DMS114 treated with DMSO at 0.1 percent for 48 hours (cell line): ENCODE results near the gene CANX.
"Not testable (repeated sequence)": the region's sequence is repeated elsewhere in the genome, so short reads cannot be mapped to it uniquely, and the experiment has no call there.

Experiments
- DNase-seq: peaks from one replicate; lab custom pipeline; 2025; ENCODE audit not compliant: unreplicated experiment; lab: John Stamatoyannopoulos, UW

CANX gene

DNA sequence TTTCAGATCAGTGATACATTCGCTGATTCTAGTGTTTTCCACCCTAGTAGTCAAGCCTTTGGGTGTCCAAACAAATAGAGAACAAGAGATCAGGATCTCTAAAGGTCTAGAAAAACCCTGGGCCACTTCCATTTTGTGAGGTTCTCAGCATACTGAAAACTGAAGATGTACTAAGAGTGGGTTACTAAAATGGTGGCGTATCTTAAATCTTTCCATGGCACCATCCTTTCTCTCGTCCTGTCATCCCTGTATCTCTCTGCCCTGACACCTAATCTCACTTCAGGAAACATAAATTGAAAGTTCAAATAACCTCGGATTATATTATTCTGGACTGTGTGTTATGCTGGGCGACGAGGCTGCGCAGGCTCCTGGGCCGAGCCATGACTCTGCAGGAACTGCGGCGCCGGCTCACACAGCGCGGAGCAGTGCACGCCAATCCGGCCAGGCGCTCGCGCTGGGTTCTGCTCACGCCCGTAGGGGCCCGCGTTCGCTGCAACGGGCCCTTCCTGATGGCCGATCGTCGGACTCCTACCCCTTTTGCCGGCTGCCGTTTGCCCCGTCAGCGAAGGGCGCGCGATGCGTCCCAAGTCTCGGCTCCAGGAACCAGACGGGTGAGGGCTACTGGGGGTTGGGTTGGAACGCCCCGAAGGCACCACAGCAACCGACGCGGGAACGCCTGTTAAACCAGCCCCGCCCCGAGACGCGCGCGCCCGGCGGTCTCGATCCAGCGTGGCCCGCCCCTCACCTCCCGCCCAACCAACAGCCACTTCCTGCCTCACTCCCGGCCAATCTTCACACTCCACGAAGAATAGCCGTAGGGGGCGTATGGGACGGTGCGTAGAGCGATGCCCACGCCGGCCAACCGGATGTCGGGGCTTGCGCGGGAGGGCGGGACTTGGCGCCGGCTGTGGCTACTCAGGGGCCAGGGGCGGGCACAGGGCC lies 503 bp upstream of the CANX start:
- DNase-seq: peak; percentile 98

DNA sequence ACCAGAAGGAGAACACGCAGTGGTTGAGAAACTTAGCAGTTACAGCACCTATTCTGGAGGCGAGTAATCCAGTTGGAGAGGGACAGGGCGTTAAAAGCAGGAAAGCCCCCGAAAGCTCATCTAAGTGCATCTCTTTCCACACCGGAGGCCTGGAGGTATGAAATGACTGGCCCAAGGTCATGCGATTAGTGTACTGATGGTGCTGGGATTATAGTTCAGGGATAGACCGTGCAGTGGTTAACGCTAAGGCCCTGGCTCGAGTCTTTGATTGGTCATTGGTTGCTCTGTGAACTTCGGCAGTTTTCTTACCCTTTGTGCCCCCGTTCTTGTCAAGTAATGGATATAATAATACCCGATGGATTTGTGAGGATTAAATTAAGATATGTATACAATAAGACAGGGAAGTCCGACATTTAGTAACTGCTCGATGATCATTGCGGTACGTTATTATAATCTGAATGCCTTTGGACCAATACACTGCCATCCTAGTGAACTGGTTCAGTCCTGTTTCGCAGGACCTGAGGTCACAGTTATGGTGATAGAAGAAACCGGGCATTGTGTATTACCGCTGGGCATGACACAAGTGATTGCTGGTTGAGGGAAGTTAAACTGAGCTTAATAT lies 960 bp downstream of the CANX start:
- peak; percentile 17 for DNase-seq

DNA sequence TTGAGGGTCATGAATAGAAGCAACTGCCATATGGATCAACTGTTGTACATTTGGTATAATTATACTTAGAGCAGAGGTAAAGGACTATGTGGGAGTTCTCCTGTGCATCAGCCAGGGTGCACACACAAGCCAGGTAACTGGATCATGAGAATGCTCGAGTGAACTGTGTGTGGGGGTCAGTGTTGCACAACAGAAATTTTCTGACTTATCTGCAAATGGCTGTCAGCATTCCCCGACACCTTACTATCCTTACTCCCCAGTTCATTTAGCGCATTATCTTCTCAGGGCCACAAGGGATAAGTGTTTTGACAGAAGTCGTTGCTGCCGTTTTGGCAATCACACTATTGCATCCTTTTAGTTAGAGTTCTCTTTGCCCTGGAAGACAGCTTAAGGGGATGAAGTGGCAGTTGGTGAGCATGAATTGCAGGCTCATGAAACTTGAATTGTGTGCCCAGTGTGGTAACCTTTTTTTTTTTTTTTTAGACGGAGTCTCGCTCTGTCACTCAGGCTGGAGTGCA lies 1.7 kb downstream of the CANX start:
- no peak for DNase-seq

GRCh38 chr5:179716286-179716685 lies 17.5 kb downstream of the CANX start:
- DNase-seq: no peak

DNA sequence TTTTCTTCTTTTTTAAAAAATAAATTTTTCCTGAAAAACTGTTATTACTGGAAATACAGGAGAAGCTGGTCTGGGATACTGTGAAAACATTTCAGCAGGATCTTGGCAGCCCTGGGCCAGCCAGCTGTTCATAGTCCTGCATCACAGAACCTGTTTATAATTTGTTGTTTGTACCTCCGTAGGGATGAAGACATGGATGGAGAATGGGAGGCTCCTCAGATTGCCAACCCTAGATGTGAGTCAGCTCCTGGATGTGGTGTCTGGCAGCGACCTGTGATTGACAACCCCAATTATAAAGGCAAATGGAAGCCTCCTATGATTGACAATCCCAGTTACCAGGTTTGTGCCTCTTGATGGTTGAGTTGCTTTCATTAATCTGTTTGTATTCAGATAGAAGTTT lies 21.5 kb downstream of the CANX start:
- DNase-seq: no peak

- DNase-seq: no peak
Observed at GRCh38 chr5:179724163-179724562, 25.4 kb downstream of the CANX start.

- no peak for DNase-seq
Observed at GRCh38 chr5:179727106-179727505, 28.3 kb downstream of the CANX start.

DNA sequence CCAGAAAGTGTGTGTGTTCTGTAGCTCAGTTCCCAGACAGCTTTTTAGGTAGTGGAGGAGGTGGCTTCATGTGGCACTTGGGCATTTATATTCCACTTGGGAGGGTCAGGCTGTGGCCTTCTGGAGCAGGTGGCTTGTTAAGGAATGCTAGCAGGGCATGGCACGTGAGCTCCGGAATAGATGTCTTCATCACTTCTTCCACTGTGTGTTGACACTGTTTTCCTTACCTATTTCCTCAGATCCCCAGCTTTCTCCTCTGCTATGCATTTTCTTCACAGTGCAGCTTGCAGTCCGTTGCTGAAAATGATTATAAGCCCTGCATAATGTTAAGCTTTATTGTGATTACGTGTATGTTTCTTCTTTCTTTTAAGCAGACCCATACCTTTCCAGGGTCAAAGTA lies 30.5 kb downstream of the CANX start:
- DNase-seq: no peak

DNA sequence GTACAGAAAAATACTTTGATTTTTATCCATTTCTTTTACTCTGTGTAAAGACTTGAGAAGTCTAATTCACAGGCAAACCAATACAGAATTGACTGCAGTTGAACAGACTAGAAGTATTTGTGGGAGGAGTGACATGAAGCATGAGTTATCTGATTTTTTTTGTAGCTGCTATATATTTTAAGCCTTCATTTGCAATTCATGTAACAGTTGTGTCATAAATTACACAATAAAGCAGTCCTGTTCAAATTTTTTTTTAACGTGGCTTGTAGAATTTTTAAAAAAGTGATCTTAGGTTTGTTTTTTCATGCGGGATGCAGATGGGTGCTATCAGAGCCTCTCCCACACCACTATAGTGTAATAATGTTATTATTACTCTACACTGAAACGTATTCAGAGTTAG lies 31.0 kb downstream of the CANX start:
- DNase-seq: no peak

GRCh38 chr5:179730356-179730755 lies 31.6 kb downstream of the CANX start:
- no peak for DNase-seq

DNA sequence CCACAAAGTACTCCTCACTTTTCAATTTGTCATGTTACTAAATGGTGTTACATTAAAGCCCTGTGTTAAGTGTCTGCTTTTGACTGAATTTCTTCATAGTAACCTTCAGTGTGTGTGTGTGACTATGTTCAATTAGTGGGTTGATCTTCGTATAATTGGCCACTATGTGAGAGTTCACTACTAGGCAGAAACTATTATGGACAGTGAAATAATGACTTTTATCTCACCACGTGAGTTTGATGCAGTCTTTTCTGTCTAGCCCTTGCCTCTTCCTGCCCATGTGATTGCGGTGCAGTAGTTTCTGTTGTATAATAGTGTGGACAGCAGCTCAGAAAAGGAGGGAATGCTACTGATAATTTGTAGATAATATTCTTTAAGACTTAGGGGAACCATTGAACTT lies 32.1 kb downstream of the CANX start:
- no peak for DNase-seq

DNA sequence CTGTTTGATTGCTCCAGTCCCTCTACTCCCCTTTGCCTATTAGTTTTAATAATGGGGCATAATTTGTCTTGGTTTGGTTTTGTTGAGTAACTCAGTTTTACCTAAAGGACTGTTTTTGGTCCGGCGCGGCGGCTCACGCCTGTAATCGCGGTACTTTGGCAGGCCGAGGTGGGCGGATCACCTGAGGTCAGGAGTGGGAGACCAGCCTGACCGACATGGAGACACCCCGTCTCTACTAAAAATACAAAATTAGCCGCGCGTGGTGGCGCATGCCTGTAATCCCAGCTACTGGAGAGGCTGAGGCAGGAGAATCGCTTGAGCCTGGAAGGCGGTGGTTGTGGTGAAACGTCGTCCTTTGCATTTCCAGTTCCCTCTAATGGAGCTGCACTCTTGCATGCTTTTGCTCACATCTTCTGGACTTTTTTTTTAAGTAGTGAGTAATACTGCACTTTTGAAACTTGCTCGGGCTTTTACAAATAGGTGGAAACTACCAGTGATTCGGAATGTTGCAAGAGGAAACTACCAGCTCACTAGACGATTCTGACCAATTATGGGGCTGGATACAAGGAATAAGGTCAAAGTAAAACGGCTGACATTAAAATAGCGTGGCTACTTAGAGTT lies 33.1 kb downstream of the CANX start:
- peak; percentile 86 for DNase-seq

DNA sequence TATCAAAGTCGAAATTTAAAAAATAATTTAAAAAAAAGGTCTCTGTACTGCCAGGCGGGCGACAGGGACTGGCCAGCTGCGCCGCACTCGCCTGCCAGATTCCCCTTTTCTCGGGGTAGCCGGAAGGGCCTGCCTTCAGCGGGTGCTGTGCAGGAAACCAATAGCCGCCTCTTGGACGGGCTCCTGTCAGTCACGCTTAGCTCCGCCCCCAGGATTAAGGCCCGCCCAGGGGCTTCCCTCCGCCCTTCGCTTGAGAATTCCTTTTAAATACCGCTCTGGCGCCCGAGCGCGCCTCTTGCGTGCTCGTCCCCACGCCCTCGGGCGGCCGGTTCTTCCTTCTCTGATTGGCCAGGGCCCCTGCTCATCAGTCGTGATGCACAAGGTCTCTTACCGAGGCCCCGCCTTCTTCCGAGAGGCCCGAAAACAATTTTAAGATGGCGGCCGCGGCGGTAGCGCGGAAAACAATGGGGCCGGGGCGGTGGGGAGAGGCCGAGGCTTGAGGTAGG lies 33.7 kb downstream of the CANX start, which contains the start of gene MAML1:
MAML1 (plus strand) TSS at position 411 of the 506 bp plus-strand sequence. CDS start 291 bp downstream, outside the sequence.
- DNase-seq: peak; percentile 99

GRCh38 chr5:179732918-179733771 lies 34.4 kb downstream of the CANX start:
- peak; percentile 20 for DNase-seq

- no peak for DNase-seq
Observed at GRCh38 chr5:179733772-179734126, 35.0 kb downstream of the CANX start.

- no peak for DNase-seq
Observed at GRCh38 chr5:179734536-179735164, 35.9 kb downstream of the CANX start.

DNA sequence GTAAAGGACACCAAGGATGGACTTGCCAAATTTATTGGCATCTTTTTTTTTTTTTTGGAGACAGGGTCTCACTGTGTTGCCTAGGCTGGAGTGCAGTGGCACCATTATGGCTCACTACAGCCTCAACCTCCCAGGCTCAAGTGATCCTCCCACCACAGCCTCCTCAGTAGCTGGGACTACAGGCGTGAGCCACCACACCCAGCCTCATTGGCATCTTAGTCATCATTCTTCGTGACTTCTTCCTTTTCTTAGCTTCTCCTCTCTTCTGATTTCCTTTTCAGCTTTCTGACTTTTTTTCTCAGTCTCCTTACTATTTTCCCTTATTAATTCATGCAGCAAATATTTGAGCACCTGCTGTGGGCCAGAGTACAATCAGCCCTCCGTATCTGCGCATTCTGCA lies 40.0 kb downstream of the CANX start:
- no peak for DNase-seq

GRCh38 chr5:179744106-179744505 lies 45.3 kb downstream of the CANX start:
- DNase-seq: not testable (repeated sequence)

DNA sequence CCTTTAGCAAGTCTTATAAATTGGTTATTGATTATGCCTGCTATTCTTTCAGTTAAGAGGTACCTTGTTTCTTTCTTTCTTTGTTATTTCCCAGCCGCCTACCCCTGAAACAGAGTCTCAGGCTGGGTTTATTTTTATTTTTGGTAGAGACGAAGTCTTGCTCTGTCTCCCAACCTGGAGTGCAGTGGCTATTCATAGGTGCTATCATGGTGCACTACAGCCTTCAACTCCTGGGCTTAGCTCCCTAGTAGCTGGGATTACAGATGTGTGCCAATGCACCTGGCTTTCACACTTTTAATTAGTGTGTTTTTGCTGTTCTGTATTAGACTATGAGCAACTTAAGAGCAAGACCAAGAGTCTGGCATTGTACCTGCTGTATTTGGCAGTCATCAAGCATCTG lies 48.1 kb downstream of the CANX start:
- DNase-seq: no peak

DNA sequence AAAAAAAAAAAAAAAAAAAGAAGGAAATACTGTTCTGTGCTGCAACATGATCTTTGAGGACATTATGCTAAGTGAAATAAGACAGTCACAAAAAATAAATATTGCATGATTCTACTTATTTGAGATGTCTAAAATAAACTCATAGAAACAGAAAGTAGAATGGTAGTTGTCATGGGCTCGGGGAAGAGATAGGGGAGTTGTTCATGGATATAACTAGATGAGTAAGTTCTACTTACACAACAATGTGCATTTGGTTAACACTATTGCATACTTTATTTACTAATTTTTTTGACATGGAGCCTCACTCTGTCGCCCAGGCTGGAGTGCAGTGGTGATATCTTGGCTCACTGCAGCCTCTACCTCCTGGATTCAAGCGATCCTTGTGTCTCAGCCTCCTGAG lies 49.0 kb downstream of the CANX start:
- no peak for DNase-seq
